HepG2 (cell line): Measurements from ENCODE around the gene SLC16A13. TPM values are rescaled to one million over a fixed set of nuclear protein-coding genes. Genes with fewer than 3 reads are reported as not detected.
"Not testable (repeated sequence)": the region's sequence is repeated elsewhere in the genome, so short reads cannot be mapped to it uniquely, and the experiment has no call there.

Experiments
- ATAC-seq: fragments of 200-7000 bp; cut with Tn5 transposase; 3 replicates; pipeline ENCODE4 v1.9.1; 2020; ENCODE audit warnings: mild to moderate bottlenecking, moderate library complexity
- BruUV-seq: library from RNA; stranded (reverse); fragments of 400-500 nt; replicated peaks from 2 replicates; lab custom pipeline; 2021; lab: Mats Ljungman, UMichigan
- CTCF ChIA-PET: fragments of 300-600 bp; formaldehyde crosslinking; extraction: SDS; loops from one replicate; lab custom pipeline; 2021; ENCODE audit warnings: low total read pairs, inconsistent platforms, low intra/inter-chr PET ratio; lab: Yijun Ruan, JAX
- POLR2A ChIA-PET: fragments of 350-600 bp; sonication (Branson Sonifier 250); formaldehyde crosslinking; loops from one replicate; lab custom pipeline; 2020; ENCODE audit warnings: antibody characterized with exemption, inconsistent platforms; lab: Yijun Ruan, JAX
- DNase-seq: peaks from one replicate; pipeline ENCODE4 v3.0.0-alpha.2; 2015; ENCODE audit warnings: low spot score
- FAIRE-seq: peaks from 3 replicates; lab custom pipeline; 2011; peaks lifted over from hg19 to GRCh38; lab: Jason Lieb, UNC
- H2AFZ ChIP-seq: one replicate; pipeline ENCODE4 v1.6.1; 2011; ENCODE audit warnings: low read length, inconsistent platforms
- H3K27ac ChIP-seq: fragments of 300-600 bp; 3 replicates; pipeline ENCODE4 v1.8.0; 2011; ENCODE audit warnings: mixed run types, mild to moderate bottlenecking, mixed read lengths, low read length, inconsistent platforms; ENCODE audit not compliant: insufficient read depth; ENCODE audit errors: extremely low read length
- H3K27me3 ChIP-seq, 2 experiments: fragments of 200-600 bp in 1 of 2; 2 replicates in 1 of 2; 3 replicates in 1 of 2; pipeline versions ENCODE4 v1.6.0 to v1.8.0; 2011; ENCODE audit warnings: low read length in 2 of 2, mild to moderate bottlenecking in 2 of 2, moderate library complexity in 2 of 2, inconsistent platforms in 1 of 2; ENCODE audit not compliant: insufficient read depth in 2 of 2, control insufficient read depth in 1 of 2
- H3K36me3 ChIP-seq, 2 experiments: fragments of 200-600 bp in 1 of 2; replicated peaks in 1 of 2; 2 replicates in 1 of 2; 3 replicates in 1 of 2; pipeline versions ENCODE4 v1.5.1 to v1.8.0; 2011; ENCODE audit warnings: low read length in 2 of 2, inconsistent platforms in 1 of 2; ENCODE audit not compliant: insufficient read depth in 2 of 2, control insufficient read depth in 1 of 2
- H3K4me1 ChIP-seq: 2 replicates; pipeline ENCODE4 v1.5.1; 2012; ENCODE audit warnings: low read length, inconsistent platforms; ENCODE audit not compliant: insufficient read depth
- H3K4me2 ChIP-seq: 2 replicates; pipeline ENCODE4 v1.6.0; 2011; ENCODE audit warnings: low read depth, low read length, inconsistent platforms
- H3K4me3 ChIP-seq, 3 experiments: fragments of 200-600 bp in 1 of 3; sonication (generic), shearing (Covaris generic) in 1 of 3; replicated peaks in 1 of 3; 2 replicates each; pipeline ENCODE4 v1.5.1; 2011 to 2016; ENCODE audit warnings: low read length in 3 of 3, inconsistent platforms in 2 of 3, low read depth in 2 of 3, mild to moderate bottlenecking in 2 of 3, control low read depth in 1 of 3, mixed read lengths in 1 of 3; ENCODE audit not compliant: insufficient read depth in 1 of 3
- H3K79me2 ChIP-seq: one replicate; pipeline ENCODE4 v1.6.1; 2011; ENCODE audit warnings: low read length, inconsistent platforms; ENCODE audit not compliant: insufficient read depth
- H3K9ac ChIP-seq: 2 replicates; pipeline ENCODE4 v1.6.0; 2011; ENCODE audit warnings: mild to moderate bottlenecking, low read depth, low read length, inconsistent platforms; ENCODE audit not compliant: insufficient read depth
- H3K9me3 ChIP-seq: 2 replicates; pipeline ENCODE4 v1.5.1; 2012; ENCODE audit warnings: mild to moderate bottlenecking, low read length
- H4K20me1 ChIP-seq: 2 replicates; pipeline ENCODE4 v1.6.0; 2011; ENCODE audit warnings: inconsistent platforms, mild to moderate bottlenecking, low read length, moderate library complexity; ENCODE audit not compliant: insufficient read depth
- MIXL1 ChIP-seq: IDR thresholded peaks from 2 replicates; pipeline ENCODE4 v1.6.1; 2016
- NFYC ChIP-seq: IDR thresholded peaks from 2 replicates; pipeline ENCODE4 v1.6.1; 2016; ENCODE audit warnings: missing genetic modification reagents, missing compliant biosample characterization
- ONECUT2 ChIP-seq: sonication (generic); formaldehyde crosslinking; IDR thresholded peaks from 2 replicates; pipeline ENCODE4 v1.4.0; 2020; ENCODE audit warnings: missing genetic modification reagents
- POLR2AphosphoS5 ChIP-seq: IDR thresholded peaks from 2 replicates; pipeline ENCODE4 v1.6.1; 2012; ENCODE audit warnings: low read depth, low read length
- SNAI1 ChIP-seq: sonication (generic); formaldehyde crosslinking; IDR thresholded peaks from 2 replicates; pipeline ENCODE4 v1.5.0; 2020; ENCODE audit warnings: mild to moderate bottlenecking, missing genetic modification reagents, borderline replicate concordance
- ZNF225 ChIP-seq: sonication (generic); formaldehyde crosslinking; IDR thresholded peaks from 2 replicates; pipeline ENCODE4 v1.4.0; 2020; ENCODE audit warnings: mild to moderate bottlenecking, missing genetic modification reagents
- ZSCAN29 ChIP-seq: sonication (generic); formaldehyde crosslinking; conservative IDR thresholded peaks from 2 replicates; pipeline ENCODE4 v1.4.0; 2020; ENCODE audit warnings: mild to moderate bottlenecking, missing genetic modification reagents
- WGBS: methylation state at CpG from one replicate; pipeline ENCODE4 v1.1.6; 2017; ENCODE audit warnings: low lambda C conversion rate; 5-methylcytosine and 5-hydroxymethylcytosine counted together
- in situ Hi-C: cut with HindIII; loops from 2 replicates; pipeline ENCODE4 v1.10.0; 2017; ENCODE audit warnings: low pct_unique_long_range_greater_than_20kb; ENCODE audit not compliant: extremely low pct_ligation_motif_present
- intact Hi-C: fragments of 100-400 bp; cut with micrococcal nuclease; formaldehyde crosslinking; loops from one replicate; pipeline ENCODE4 v1.10.0; 2022; ENCODE audit not compliant: unreplicated experiment
- polyA plus RNA-seq, 8 experiments: library from polyadenylated mRNA; depleted of rRNA in 3 of 8; stranded (reverse) in 7 of 8; unstranded in 1 of 8; fragments of >200 nt; fragmentation: Illumina TruSeq in 4 of 8; extraction: Trizol in 4 of 8; gene quantifications; 2 replicates each; pipeline versions ENCODE4 v1.2.1 to v1.2.3, GENCODE V29; 2011 to 2016; ENCODE audit warnings: low read depth in 4 of 8, missing spikeins in 1 of 8, mixed read lengths in 1 of 8; ENCODE audit not compliant: insufficient read depth in 1 of 8
- total RNA-seq, 5 experiments: library from RNA; depleted of rRNA; stranded (reverse); fragments of >200 nt; fragmentation: Illumina TruSeq; extraction: Trizol; gene quantifications; 2 replicates each; pipeline ENCODE4 v1.2.3, GENCODE V29; 2016; ENCODE audit warnings: low read depth in 1 of 5
- TF ChIP-seq, protein P1 (sequence below), 2 experiments: sonication (generic) in 1 of 2; formaldehyde crosslinking in 1 of 2; IDR thresholded peaks; 2 replicates each; pipeline versions ENCODE4 v1.4.0 to v1.6.1; 2016 to 2020; ENCODE audit warnings: borderline replicate concordance in 1 of 2, low read depth in 1 of 2, mild to moderate bottlenecking in 1 of 2, missing genetic modification reagents in 1 of 2

SLC16A13 gene
- total and polyA plus RNA-seq, 2 of the 13 experiments (the other 11 are each of a cell fraction or from before 2014, with no cell fraction given): 2.2 to 3.0 TPM

DNA sequence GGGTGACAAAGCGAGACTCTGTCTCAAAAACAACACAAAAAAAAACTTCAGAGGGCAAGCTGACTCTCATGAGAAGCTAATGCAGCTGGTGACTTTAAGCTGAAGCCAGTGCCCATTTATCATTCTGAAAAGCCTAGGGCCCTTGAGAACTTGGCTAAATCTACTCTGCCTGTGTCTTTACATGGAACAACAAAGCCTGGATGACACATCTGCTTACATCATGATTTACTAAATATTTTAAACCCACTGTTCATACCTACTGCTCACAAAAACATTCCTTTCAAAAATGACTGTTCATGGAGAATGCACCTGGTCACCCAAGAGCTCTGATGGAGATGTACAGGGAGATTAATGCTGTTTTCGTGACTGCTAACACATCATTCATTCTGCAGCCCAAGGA is 46.0 kb upstream of the SLC16A13 start (continued):
- TF ChIP-seq, protein P1, sequence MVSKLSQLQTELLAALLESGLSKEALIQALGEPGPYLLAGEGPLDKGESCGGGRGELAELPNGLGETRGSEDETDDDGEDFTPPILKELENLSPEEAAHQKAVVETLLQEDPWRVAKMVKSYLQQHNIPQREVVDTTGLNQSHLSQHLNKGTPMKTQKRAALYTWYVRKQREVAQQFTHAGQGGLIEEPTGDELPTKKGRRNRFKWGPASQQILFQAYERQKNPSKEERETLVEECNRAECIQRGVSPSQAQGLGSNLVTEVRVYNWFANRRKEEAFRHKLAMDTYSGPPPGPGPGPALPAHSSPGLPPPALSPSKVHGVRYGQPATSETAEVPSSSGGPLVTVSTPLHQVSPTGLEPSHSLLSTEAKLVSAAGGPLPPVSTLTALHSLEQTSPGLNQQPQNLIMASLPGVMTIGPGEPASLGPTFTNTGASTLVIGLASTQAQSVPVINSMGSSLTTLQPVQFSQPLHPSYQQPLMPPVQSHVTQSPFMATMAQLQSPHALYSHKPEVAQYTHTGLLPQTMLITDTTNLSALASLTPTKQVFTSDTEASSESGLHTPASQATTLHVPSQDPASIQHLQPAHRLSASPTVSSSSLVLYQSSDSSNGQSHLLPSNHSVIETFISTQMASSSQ (IDR thresholded peaks at IDR 0.05; ENCODE audit: low read depth): no peak
- TF ChIP-seq, protein P1 (CRISPR knock-in tag; IDR thresholded peaks at IDR 0.05; ENCODE audit: borderline replicate concordance): no peak
- no peak for TF ChIP-seq NFYC (CRISPR knock-in tag)
- TF ChIP-seq POLR2AphosphoS5: no peak
- TF ChIP-seq MIXL1 (CRISPR knock-in tag): no peak
- TF ChIP-seq SNAI1: no peak
- TF ChIP-seq ZNF225 (CRISPR knock-in tag): no peak
- TF ChIP-seq ZSCAN29 (CRISPR knock-in tag): no peak
- TF ChIP-seq ONECUT2 (CRISPR knock-in tag): no peak

DNA sequence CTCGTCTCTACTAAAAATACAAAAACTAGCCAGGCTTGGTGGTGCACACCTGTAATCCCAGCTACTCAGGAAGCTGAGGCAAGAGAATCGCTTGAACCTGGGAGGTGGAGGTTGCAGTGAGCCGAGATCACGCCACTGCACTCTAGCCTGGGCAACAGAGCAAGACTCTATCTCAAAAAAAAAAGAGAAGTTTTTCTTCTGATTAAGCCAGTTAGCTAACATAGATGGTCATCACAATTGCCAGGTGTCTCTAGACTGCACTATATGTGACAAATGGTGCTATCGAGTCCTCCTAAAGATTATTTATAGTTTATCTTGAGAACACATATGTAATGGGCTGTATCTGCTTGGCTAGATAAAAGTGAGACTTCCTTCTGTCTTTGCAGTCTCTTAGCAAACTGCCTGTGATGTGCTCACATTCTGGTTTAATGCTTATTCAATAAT is 42.2 kb upstream of the SLC16A13 start:
- H3K4me2 ChIP-seq, FAIRE-seq, H3K9me3 ChIP-seq, H4K20me1 ChIP-seq, CTCF ChIA-PET, H3K79me2 ChIP-seq, H3K36me3 ChIP-seq, H3K27me3 ChIP-seq, intact Hi-C loops, POLR2A ChIA-PET, BruUV-seq, H2AFZ ChIP-seq, ATAC-seq, H3K4me1 ChIP-seq, H3K9ac ChIP-seq, in situ Hi-C loops, H3K27ac ChIP-seq, DNase-seq, H3K4me3 ChIP-seq: not testable (repeated sequence)
- WGBS: 88% methylated on average over 5 of the region's 5 CpGs
